HL-60 (cell line): Measurements from ENCODE around the gene ADARB1.

Experiments
- DNase-seq, 2 experiments: peaks; one replicate each; pipeline ENCODE4 v3.0.0-alpha.2; 2010 to 2020; ENCODE audit warnings: low read depth in 1 of 2, low spot score in 1 of 2
- H3K27ac ChIP-seq: fragments of 250-450 bp; sonication (Bioruptor Pico); replicated peaks from 2 replicates; pipeline ENCODE4 v1.5.1; 2020; ENCODE audit warnings: mild to moderate bottlenecking, moderate library complexity
- H3K27me3 ChIP-seq: fragments of 250-450 bp; sonication (Bioruptor Pico); 2 replicates; pipeline ENCODE4 v1.5.1; 2021; ENCODE audit warnings: mild to moderate bottlenecking, moderate library complexity; ENCODE audit not compliant: insufficient read depth, poor library complexity, severe bottlenecking
- H3K4me3 ChIP-seq: replicated peaks from 2 replicates; pipeline ENCODE4 v1.5.1; 2011; ENCODE audit warnings: mild to moderate bottlenecking, control low read depth, low read length; ENCODE audit not compliant: insufficient read depth
- CTCF ChIP-seq: IDR thresholded peaks from one replicate; pipeline ENCODE4 v1.5.1; 2011; ENCODE audit warnings: low read length, control low read depth, inconsistent platforms; ENCODE audit not compliant: insufficient read depth
- GABPA ChIP-seq: IDR thresholded peaks from 2 replicates; pipeline ENCODE4 v1.6.1; 2012; ENCODE audit warnings: low read depth
- POLR2AphosphoS5 ChIP-seq: IDR thresholded peaks from 2 replicates; pipeline ENCODE4 v1.6.1; 2012; ENCODE audit warnings: low read depth
- REST ChIP-seq: IDR thresholded peaks from 2 replicates; pipeline ENCODE4 v1.6.1; 2012; ENCODE audit warnings: low read depth; ENCODE audit not compliant: insufficient replicate concordance
- SPI1 ChIP-seq: IDR thresholded peaks from 2 replicates; pipeline ENCODE4 v1.6.1; 2012; ENCODE audit warnings: low read depth, mild to moderate bottlenecking, borderline replicate concordance

The ADARB1 gene

GRCh38 chr21:45085700-45086099 is 11.3 kb downstream of the ADARB1 start:
- no peak overlapping the region for H3K27ac ChIP-seq
- peaks cover 14% of the 10 kb centered on the region for H3K27me3 ChIP-seq
- no peak overlapping the region for H3K4me3 ChIP-seq
- TF ChIP-seq POLR2AphosphoS5 (no peak), SPI1 (no peak), REST (no peak), CTCF (no peak), GABPA (no peak)
- no peak for DNase-seq

- Histone ChIP-seq H3K27me3 (peaks cover 14% of the 10 kb centered on the region), H3K4me3 (no peak overlapping the region), H3K27ac (no peak overlapping the region)
- peak in 1 of 2 experiments; percentile 35 for DNase-seq
- no peak for TF ChIP-seq POLR2AphosphoS5
- TF ChIP-seq GABPA: no peak
- TF ChIP-seq SPI1: no peak
- TF ChIP-seq CTCF: no peak
- no peak for TF ChIP-seq REST
Observed at GRCh38 chr21:45086337-45086958, 12.1 kb downstream of the ADARB1 start.

GRCh38 chr21:45087022-45087823 is 12.8 kb downstream of the ADARB1 start:
- Histone ChIP-seq H3K27me3 (peaks cover 14% of the 10 kb centered on the region), H3K27ac (no peak overlapping the region), H3K4me3 (no peak overlapping the region)
- peak in 1 of 2 experiments; percentile 56 for DNase-seq
- TF ChIP-seq POLR2AphosphoS5 (peak; percentile 88), GABPA (no peak), REST (no peak), SPI1 (peak; percentile 90), CTCF (no peak)
